GM12874 (cell line): Measurements from ENCODE around the gene TEF.

Source experiments
- CTCF ChIP-seq: IDR thresholded peaks from 2 replicates; pipeline ENCODE4 v1.5.1; 2011; ENCODE audit warnings: low read depth, mild to moderate bottlenecking, control low read depth, low read length, moderate library complexity; ENCODE audit not compliant: insufficient read depth

TEF gene

GRCh38 chr22:41355895-41356294 lies 25.8 kb upstream of the TEF start:
- TF ChIP-seq CTCF, result no peak

DNA sequence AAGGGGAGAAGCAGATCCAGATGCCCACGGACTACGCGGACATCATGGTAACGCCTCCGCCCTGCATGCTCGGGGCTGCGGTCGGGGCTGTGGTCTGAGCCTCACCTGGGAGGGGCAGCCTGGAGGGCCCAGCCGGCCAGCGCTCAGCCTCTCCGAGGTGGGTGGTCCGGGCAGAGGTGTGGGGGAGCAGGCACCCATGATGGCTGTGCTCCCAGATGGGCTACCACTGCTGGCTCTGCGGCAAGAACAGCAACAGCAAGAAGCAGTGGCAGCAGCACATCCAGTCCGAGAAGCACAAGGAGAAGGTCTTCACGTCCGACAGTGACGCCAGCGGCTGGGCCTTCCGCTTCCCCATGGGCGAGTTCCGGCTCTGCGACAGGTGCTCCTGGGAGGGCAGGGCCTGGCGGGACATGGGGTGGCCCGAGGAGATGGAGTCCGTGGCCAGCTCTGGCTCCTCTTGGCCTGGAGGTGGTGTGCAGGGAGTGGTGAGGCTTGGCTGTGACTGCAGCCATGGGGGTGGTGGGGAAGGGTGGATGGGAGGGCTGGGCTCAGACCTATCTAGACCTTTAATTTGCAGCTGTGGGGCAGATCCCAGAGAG lies 25.2 kb upstream of the TEF start:
- TF ChIP-seq CTCF, result no peak

GRCh38 chr22:41357191-41357590 lies 24.6 kb upstream of the TEF start:
- no peak for TF ChIP-seq CTCF

GRCh38 chr22:41358927-41359326 lies 22.8 kb upstream of the TEF start:
- TF ChIP-seq CTCF, result no peak

- no peak for TF ChIP-seq CTCF
Observed at GRCh38 chr22:41359376-41359775, 22.4 kb upstream of the TEF start.

DNA sequence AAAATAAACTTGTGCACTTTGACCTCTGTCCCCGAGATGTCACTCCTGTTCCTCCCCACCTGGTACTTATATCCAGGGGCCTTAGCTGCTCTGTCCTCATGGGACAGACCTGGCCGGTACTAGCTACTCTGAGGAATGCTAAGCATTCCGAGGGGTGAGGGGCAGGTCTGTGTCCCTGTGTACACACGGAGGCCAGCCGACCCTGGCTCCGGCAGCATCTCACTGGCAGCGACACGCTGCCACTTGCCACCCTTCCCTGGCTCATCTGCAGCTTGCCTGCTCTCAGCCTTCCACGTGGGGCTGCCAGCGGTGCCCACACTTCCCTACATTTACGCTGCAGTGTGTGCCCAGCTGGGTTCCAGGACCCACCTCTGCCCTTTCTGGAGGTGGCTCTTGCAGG lies 21.6 kb upstream of the TEF start:
- no peak for TF ChIP-seq CTCF

GRCh38 chr22:41361716-41362310 lies 19.9 kb upstream of the TEF start:
- no peak for TF ChIP-seq CTCF
